Fibroblast of mammary gland (primary cell): ENCODE data around the gene TNS3.

Experiments used
- DNase-seq: peaks from one replicate; pipeline ENCODE4 v3.0.0-alpha.2; 2010; ENCODE audit warnings: low read depth
- H3K4me3 ChIP-seq: 2 replicates; pipeline ENCODE4 v1.5.1; 2011; ENCODE audit warnings: low read depth, mild to moderate bottlenecking, low read length, moderate library complexity; ENCODE audit not compliant: control insufficient read depth
- TF ChIP-seq, protein P1 (sequence below): conservative IDR thresholded peaks from 2 replicates; pipeline ENCODE4 v1.5.1; 2011; ENCODE audit warnings: low read depth, low read length, inconsistent platforms; ENCODE audit not compliant: control insufficient read depth, insufficient read depth

TNS3 gene

DNA sequence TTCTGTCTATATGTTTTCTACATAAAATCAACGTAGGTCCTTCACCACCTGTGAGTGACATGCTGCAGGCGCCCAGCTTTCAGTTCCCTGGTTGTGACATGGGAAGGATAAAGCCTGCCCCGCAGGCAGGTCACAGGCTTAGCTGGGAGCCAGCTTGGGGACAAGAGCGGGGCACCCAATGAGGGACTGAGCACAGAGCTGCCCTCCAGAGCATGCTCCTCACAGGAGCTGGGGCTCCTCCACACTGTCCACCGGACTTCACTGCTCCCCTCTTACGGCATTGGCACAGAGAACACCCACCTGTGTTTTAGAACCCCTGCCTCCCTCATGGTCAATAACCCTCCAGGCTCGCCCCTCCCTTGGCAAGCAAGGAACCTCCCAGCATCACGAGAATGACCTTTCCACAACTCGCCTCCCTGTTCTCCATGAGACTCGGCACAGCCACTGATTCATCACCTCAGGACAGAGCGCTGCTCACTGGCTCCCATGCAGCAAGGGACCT, 187.1 kb downstream of the TNS3 start:
- TF ChIP-seq, protein P1, sequence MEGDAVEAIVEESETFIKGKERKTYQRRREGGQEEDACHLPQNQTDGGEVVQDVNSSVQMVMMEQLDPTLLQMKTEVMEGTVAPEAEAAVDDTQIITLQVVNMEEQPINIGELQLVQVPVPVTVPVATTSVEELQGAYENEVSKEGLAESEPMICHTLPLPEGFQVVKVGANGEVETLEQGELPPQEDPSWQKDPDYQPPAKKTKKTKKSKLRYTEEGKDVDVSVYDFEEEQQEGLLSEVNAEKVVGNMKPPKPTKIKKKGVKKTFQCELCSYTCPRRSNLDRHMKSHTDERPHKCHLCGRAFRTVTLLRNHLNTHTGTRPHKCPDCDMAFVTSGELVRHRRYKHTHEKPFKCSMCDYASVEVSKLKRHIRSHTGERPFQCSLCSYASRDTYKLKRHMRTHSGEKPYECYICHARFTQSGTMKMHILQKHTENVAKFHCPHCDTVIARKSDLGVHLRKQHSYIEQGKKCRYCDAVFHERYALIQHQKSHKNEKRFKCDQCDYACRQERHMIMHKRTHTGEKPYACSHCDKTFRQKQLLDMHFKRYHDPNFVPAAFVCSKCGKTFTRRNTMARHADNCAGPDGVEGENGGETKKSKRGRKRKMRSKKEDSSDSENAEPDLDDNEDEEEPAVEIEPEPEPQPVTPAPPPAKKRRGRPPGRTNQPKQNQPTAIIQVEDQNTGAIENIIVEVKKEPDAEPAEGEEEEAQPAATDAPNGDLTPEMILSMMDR: no peak
- DNase-seq: no peak
- H3K4me3 ChIP-seq: no peak overlapping the region

GRCh38 chr7:47394216-47394615, 187.7 kb downstream of the TNS3 start:
- TF ChIP-seq, protein P1: no peak
- no peak overlapping the region for H3K4me3 ChIP-seq
- no peak for DNase-seq

DNA sequence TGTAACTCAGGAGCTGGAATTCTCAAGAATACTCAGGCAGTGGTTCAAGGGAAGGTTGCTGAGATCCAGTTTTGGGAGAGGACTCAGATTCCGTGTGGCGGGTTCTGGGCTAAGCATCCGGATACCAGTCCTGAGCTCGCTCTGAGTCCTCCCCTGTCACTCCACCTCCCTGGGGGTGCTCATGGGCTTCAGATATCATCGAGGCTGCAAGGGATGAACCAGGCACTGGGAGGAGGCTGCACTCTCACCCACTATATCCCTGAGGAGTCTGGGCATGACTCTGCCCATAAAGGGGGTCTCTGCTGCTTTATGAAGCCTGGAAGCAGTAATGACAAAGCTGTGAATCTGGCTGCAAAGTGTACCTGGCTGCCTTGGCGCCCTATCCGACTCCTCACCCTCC, 188.5 kb downstream of the TNS3 start:
- H3K4me3 ChIP-seq: no peak overlapping the region
- TF ChIP-seq, protein P1: no peak
- DNase-seq: no peak

DNA sequence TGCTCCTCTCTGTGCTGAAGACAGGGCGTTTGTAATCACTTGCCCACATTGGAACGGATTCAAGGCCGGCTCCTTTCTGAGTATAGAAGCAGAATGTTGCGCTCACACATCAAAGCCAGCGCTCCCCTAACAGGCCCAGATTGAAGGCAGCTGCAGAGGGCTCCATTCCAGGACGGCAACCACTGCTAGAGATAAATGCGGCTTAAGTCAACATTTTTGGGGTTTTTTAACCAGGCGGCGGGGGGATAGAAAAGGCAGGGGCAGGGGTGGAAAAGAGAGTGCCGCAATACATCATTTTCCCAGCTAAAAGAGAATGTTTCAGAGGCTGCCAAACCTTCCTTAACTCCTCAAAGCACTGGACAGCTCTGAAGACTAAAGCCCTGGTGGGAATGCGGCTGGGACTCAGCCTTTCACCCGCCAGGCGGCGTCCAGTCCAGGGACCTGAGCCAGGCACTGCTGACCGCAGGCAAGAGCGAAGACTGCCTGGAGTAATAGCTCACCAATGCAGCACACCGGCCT, 189.6 kb downstream of the TNS3 start:
- H3K4me3 ChIP-seq: no peak overlapping the region
- TF ChIP-seq, protein P1: peak; percentile 83
- peak; percentile 88 for DNase-seq

DNA sequence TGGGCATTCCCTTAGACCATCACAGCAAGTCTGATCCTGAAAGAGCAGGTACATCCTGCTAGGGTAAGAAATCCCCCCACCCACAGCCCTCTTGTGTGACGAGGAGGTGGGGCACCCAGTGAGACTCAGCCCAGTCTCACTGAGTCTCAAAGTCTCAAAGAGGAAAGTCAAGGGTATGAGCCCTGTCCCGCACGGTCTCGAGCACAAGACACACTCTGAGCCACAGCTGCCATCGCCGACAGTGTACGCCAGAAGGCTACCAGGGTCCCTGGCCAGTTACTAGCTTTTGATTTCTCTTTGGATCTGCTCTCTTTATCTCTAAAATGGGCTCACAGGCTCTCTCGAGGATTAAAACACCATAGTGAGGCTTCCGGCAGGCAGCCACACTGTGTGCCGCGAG, 190.2 kb downstream of the TNS3 start:
- no peak overlapping the region for H3K4me3 ChIP-seq
- DNase-seq: no peak
- TF ChIP-seq, protein P1: no peak

GRCh38 chr7:47390914-47391313, 191.0 kb downstream of the TNS3 start:
- TF ChIP-seq, protein P1: no peak
- no peak for DNase-seq
- no peak overlapping the region for H3K4me3 ChIP-seq
